Right cardiac atrium (tissue), 5 donors: ENCODE data around the gene TBCD. TPM values are rescaled to one million over a fixed set of nuclear protein-coding genes. Genes with fewer than 3 reads are reported as not detected.
A peak's percentile ranks its signal among the peaks of the same experiment; 100 is the strongest.

Experiments used
- ATAC-seq, 2 donors: fragments of 200-7000 bp; cut with Tn5 transposase; one replicate each; pipeline versions ENCODE4 v1.8.0 to v1.9.1; 2020; ENCODE audit warnings: moderate library complexity in 2 of 2, mild to moderate bottlenecking in 1 of 2
- DNase-seq, 3 donors: peaks; one replicate each; pipeline ENCODE4 v3.0.0-alpha.2; 2020
- H3K27ac ChIP-seq: one replicate; pipeline ENCODE4 v1.5.1; 2013; ENCODE audit warnings: mild to moderate bottlenecking, low read length, control low read depth, moderate library complexity
- H3K27me3 ChIP-seq: one replicate; pipeline ENCODE4 v1.6.1; 2013; ENCODE audit not compliant: control insufficient read depth, insufficient read depth
- H3K4me1 ChIP-seq: one replicate; pipeline ENCODE4 v1.6.1; 2013; ENCODE audit warnings: low read length; ENCODE audit not compliant: control insufficient read depth, insufficient read depth
- H3K4me3 ChIP-seq: one replicate; pipeline ENCODE4 v1.5.1; 2013; ENCODE audit warnings: low read length, control low read depth
- H3K9me3 ChIP-seq: one replicate; pipeline ENCODE4 v1.6.1; 2013; ENCODE audit warnings: low read length; ENCODE audit not compliant: control insufficient read depth
- WGBS: extraction: QIAGEN DNeasy Blood & Tissue Kit; methylation state at CpG from one replicate; pipeline ENCODE4 v1.1.7; 2013; 5-methylcytosine and 5-hydroxymethylcytosine counted together
- intact Hi-C, 4 donors: fragments of 100-400 bp; cut with DNase I; formaldehyde crosslinking; loops; one replicate each; pipeline versions ENCODE4 v1.11.0 to v1.14.0; 2022 to 2023
- polyA plus RNA-seq: library from polyadenylated mRNA; stranded (reverse); fragments of 200-250 nt; gene quantifications from one replicate; pipeline ENCODE4 v1.2.3, GENCODE V29; 2013
- total RNA-seq, 4 donors: library from RNA; stranded (reverse); fragmentation: NEBNext Ultra II Directional; extraction: Animal tissue kit (Norgen Biotek cat#: 25700); gene quantifications; one replicate each; pipeline ENCODE4 v1.2.1, GENCODE V29; 2021
- donor health status: healthy with polysubstance abuse.
- donor health status: DM: no; HTN: yes; CAD: no.
- donor health status: DM: no; HTN: no; CAD: no.
- donor health status: DM: no; HTN: yes; CAD: no; lungs with severe emphysema.
- donor health status: DM: yes; HTN: yes; CAD: no.

TBCD gene
- total and polyA plus RNA-seq, 5 donors: 36.2 to 43.9 (median 41.2) TPM

DNA sequence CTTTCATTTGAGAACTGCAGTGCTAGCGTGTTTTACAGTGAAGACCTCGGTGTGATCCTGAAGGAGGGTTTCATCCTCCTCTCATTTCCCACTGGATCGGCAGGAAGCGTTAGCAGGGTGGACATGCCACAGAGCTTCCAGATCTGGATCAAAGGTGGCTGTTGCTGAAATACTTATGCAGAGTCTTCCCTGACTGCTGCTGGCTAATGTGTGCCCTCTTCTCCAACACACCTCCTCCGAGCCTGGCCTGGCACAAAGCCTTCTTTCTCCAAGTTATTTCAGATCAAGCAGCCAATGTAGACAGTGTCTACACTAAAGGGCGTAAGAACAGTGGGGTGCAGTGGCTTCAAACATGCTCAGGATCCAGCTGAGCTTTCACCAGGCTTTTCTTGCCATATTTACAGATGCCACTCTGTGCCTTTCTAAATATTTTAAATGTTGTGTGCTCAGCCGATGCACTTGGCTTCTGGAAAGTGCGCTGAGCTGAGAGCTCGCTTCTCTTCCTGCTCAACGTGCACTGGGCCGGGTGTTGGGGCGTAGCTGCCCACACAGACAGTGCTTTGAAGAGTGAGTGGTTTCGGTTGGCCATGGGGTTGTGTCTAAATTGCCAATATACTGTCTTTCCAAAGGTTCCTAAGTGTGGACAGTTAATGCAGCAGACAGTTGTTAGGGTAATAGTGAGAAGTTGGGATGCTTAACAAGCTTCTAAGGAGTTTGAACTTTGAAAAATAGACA lies 85.9 kb downstream of the TBCD start:
- peaks cover 11% of the 10 kb centered on the region for H3K4me1 ChIP-seq
- H3K27me3 ChIP-seq: no peaks in the 10 kb centered on the region
- DNase-seq (no peak), ATAC-seq (peak in 1 of 2 donors; percentile 29)
- H3K4me3 ChIP-seq: no peak overlapping the region
- H3K27ac ChIP-seq: peak overlapping the region; percentile 9
- H3K9me3 ChIP-seq: no peaks in the 10 kb centered on the region
- WGBS: 64% methylated on average over 13 of the region's 13 CpGs
- intact Hi-C loops: no loop called here

DNA sequence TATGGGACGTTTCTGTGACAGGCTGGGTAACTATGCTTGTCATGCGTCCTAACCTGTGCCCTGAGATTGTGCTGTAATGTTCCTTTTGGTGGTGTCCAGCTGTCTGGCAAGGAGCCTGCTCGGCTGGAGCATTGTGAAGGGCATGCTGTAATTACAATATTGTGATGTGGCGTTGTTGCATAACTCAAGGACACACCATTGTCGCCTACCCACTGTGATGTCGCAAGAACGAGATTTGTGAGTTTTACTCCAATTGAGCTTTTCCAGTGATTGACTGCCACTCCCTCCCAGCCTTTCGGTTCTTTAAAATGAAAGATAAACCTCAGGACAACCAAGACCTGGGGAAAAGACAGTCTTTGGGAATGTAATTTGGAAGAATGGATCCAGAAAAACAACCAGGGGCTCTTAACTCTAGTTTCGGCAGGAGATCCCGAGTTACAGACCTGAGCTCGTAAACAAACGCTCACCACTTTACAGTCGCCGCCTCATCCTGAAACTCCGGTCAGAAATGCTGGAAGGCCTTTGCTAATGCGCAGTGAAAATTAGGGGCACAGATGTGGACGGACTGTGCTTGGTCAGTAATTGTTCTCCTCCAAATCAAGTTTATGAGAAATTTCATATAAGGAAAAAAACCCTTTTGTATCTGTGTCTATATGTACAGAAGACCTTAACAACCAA lies 86.7 kb downstream of the TBCD start:
- peak in 1 of 3 donors; percentile 78 for DNase-seq
- Histone ChIP-seq H3K27me3 (no peaks in the 10 kb centered on the region), H3K4me3 (no peak overlapping the region), H3K27ac (peak overlapping the region; percentile 42), H3K4me1 (peaks cover 11% of the 10 kb centered on the region), H3K9me3 (no peaks in the 10 kb centered on the region)
- ATAC-seq: peak; percentile 51 to 67
- intact Hi-C loops: no loop called here
- 75% methylated on average over 17 of the region's 17 CpGs for WGBS

DNA sequence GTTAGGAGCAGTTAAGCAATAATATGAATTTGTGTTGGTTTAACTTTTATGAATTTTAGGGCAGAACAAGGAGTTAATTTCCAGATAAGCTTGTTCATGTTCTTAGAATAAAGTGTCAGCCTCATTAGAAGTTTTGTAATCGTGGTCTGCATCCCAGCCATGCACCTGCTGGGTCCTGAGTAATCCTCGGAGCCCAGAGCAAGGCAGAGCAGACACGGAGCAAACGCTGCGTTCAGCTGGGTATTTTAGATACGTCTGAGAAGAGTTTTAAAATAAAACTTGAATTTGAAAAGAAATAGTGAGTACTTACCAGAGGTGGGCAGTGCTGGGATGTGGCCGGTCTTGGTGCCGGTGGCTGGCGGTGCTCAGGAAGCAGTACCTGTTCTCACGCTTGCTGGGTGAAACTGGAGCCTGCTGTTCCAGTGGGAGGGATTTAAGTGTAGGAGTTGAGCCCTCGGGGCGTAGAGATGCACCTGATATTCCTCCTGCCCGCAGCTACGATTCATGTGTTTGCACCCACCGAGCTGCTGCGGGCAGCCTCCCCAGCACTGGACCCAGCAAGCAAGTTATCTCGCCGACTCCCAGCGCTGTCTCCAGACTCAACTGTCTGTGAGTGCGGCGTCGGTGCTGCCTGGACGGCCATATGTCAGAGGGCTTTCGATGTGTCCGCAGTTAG lies 87.9 kb downstream of the TBCD start, which contains the start of gene ZNF750:
Gene ZNF750 (minus strand): TSS at position 406 of the 676 bp plus-strand sequence. CDS start 7,568 bp downstream, outside the sequence.
- intact Hi-C loops: no loop called here
- H3K4me3 ChIP-seq: no peak within 1 kb of the TSS
- ATAC-seq: no peak

DNA sequence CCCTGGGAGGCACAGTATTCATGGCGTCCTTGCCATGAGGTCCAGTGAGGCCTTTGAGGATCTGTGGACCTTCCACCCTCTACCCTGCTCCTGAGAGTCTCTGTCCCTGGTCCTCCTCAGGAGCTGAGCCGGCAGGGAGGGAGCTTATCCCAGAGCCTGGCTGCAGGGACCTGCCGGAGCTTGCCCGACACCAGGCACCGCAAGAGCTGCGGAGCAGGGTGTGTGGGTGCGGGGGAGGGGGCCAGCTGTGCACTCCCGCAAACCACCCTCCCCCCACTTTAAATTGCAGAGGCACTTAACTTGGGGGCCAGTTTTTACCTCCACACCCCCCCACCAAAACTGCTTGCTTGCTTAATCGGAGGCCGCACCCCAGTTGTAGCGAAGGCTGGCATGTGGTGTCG lies 88.6 kb downstream of the TBCD start:
- H3K27ac ChIP-seq: no peak overlapping the region
- DNase-seq (no peak), ATAC-seq (no peak)
- H3K4me1 ChIP-seq: peaks cover 11% of the 10 kb centered on the region
- H3K9me3 ChIP-seq: no peaks in the 10 kb centered on the region
- H3K27me3 ChIP-seq: no peaks in the 10 kb centered on the region
- intact Hi-C loops: no loop called here
- no peak overlapping the region for H3K4me3 ChIP-seq
- 90% methylated on average over 12 of the region's 12 CpGs for WGBS

More for the DNA sequence above, 87.9 kb downstream of the TBCD start, which contains the start of gene ZNF750:
- no peaks in the 10 kb centered on the region for H3K27me3 ChIP-seq
- WGBS: 89% methylated on average over 25 of the region's 25 CpGs
- H3K9me3 ChIP-seq: no peaks in the 10 kb centered on the region
- no peak within 1 kb of the TSS for H3K27ac ChIP-seq
- DNase-seq: no peak
- H3K4me1 ChIP-seq: peaks cover 11% of the 10 kb centered on the region

DNA sequence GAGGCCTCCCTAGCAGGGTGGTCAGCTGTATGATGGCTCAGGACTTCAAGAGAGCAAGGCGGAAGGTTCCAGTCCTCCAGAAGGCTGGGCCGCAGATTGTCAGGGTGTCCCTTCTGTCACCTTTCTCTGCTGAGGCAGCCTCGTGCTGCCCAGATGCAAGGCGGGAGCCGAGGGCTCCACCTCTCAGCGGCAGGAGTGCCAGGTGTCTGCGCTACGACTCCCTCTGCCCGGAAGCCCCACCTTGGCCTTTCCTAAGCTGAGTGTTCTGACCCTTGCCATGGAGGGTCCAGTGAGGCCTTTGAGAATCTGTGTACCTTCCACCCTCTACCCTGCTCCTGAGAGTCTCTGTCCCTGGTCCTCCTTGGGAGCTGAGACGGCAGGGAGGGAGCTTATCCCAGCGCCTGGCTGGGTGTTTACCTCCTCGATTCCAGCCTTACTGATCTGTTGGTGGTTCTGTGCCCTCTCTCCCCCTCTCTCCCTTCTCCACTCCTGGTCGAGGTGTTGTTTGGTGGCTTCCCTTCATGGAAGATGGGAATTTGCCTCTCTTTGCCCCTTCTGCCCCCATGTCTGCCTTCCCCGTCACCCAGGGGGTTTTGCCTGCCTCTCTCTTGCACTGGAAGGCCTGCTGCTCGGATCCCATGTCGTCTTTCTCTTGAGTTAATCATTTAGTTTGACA lies 90.2 kb downstream of the TBCD start:
- Histone ChIP-seq H3K4me3 (no peak overlapping the region), H3K27ac (no peak overlapping the region), H3K27me3 (no peaks in the 10 kb centered on the region), H3K9me3 (no peaks in the 10 kb centered on the region), H3K4me1 (peaks cover 9% of the 10 kb centered on the region)
- no peak for ATAC-seq
- DNase-seq: no peak
- intact Hi-C loops: no loop called here
- 91% methylated on average over 16 of the region's 16 CpGs for WGBS

DNA sequence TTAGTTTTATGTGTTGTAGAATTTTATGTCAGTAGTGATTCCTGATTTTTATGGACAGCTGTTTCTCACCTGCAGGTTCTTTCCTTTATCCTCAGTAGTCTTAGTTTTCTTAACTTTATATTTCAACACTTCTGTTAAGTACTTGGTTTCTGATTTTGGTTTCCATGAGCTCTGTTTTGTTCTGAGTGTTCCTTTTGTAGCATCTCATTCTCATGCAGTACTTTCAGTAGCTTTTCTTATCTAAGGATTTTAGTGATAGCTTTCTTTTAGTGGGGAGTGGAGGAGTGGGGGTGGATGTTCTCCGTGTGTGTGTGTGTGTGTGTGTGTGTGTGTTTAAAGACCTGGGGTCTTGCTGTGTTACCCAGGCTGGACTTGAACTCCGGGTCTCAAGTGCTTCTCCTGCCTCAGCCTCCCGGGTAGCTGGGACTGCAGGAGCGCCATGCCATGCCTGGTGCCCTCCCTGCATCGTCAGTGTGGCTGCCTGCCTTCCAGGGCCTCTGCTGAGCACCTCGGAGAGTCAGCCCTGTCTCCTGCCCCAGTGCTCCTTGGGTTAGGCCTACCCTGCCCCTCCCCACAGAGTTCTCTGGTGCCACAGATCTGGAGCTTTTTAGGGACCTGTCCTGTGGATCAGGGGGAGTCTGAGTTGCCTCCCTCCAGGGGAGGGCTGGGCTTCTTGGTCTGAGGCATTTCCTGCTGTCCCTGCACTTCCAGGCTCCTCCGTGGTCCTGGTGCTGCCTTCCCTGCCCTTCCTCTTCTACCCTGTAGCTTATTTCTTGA lies 92.2 kb downstream of the TBCD start:
- whole genome bisulfite sequencing: 75% methylated on average over 7 of the region's 7 CpGs
- intact Hi-C loops: no loop called here
- Histone ChIP-seq H3K27me3 (no peaks in the 10 kb centered on the region), H3K27ac (peak overlapping the region; percentile 68), H3K4me1 (no peaks in the 10 kb centered on the region), H3K4me3 (no peak overlapping the region), H3K9me3 (no peaks in the 10 kb centered on the region)
- DNase-seq (no peak), ATAC-seq (peak in 1 of 2 donors; percentile 4)

DNA sequence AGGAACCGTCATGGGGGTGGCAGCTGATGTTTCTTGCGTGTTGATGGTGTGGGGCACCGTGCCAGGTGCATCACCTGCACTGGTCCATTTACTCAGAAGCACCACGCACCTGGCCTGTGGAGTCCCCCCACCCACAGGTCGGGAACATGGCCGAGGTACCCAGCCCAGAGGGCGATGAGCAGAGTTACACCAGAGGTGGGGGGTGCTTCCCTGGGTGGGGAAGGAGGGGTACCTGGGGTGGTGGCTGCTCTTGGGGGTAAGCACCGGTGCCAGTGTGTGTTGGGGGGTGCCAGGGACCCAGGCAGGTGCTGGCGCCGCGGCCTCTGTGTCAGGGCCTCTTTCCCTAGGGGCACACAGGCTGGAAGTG lies 92.9 kb downstream of the TBCD start:
- Histone ChIP-seq H3K9me3 (no peaks in the 10 kb centered on the region), H3K27ac (peak overlapping the region; percentile 68), H3K27me3 (no peaks in the 10 kb centered on the region), H3K4me3 (no peak overlapping the region), H3K4me1 (no peaks in the 10 kb centered on the region)
- 72% methylated on average over 11 of the region's 11 CpGs for WGBS
- DNase-seq: no peak
- intact Hi-C loops: no loop called here
- ATAC-seq: no peak

DNA sequence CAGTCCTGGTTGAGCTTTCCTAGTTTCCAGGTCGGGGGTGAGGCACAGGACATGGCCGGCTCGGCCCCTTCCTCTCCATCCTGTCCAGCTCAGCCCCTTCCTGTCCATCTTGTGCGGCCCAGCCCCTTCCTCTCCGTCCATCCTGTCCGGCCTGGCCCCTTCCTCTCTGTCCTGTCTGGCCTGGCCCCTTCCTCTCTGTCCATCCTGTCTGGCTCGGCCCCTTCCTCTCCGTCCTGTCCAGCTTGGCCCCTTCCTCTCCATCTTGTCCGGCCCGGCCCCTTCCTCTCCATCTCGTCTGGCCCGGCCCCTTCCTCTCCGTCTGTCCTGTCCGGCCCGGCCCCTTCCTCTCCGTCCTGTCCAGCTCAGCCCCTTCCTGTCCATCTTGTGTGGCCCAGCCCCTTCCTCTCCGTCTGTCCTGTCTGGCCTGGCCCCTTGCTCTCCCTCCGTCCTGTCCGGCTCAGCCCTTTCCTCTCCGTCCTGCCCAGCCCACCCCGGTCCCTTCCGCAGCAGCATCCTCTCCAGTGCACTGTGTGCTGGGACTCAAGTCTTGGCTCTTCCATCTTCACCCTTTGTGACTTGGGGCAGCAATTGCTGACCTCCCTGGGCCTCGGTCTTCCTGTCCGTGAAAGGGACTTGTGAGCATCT lies 93.4 kb downstream of the TBCD start:
- Histone ChIP-seq H3K27me3 (no peaks in the 10 kb centered on the region), H3K9me3 (no peaks in the 10 kb centered on the region), H3K4me1 (peaks cover 2% of the 10 kb centered on the region), H3K4me3 (no peak overlapping the region), H3K27ac (peak overlapping the region; percentile 68)
- ATAC-seq (peak; percentile 91 to 96), DNase-seq (peak; percentile 84 to 87 (median 87))
- intact Hi-C loops: no loop called here
- WGBS: 64% methylated on average over 24 of the region's 24 CpGs

DNA sequence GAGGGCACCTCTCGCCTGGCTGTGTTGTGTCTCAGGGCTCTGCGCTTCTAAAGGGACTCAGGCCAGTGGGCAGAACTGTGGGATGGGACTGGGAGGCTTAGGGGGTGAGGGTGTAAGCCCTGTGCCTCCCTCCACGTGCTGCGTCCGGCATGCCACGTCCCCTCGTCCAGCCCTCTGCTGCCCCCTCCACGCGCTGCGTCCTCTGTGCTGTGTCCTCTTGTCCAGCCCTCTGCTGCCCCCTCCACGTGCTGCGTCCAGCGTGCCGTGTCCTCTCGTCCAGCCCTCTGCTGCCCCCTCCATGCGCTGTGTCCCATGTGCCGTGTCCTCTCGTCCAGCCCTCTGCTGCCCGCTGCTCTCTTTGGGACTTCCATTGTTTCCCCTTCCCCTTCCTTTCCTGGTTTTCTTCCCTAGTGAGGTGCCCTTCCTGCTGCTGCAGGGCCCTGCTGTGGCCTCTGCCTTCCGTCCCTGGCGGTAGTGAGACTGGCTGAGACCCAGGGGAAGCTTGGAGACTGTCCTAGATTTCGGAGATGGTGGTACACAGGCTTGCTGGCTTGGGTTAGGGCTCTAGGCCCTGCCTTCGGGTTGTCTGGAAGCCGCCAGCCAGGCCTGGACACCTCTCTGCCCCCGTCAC lies 94.3 kb downstream of the TBCD start:
- peak in 2 of 3 donors; percentile 55 to 69 for DNase-seq
- Histone ChIP-seq H3K27ac (peak overlapping the region; percentile 54), H3K9me3 (no peaks in the 10 kb centered on the region), H3K27me3 (no peaks in the 10 kb centered on the region), H3K4me3 (no peak overlapping the region), H3K4me1 (peaks cover 2% of the 10 kb centered on the region)
- WGBS: 68% methylated on average over 25 of the region's 25 CpGs
- peak; percentile 54 to 65 for ATAC-seq
- intact Hi-C loops: no loop called here
